Measurements from ENCODE around the gene SPATA22. TPM values are rescaled to one million over a fixed set of nuclear protein-coding genes. Genes with fewer than 3 reads are reported as not detected.

Gene SPATA22
- total RNA-seq, 2 donors from 2014 or later = not detected

- no peak for DNase-seq
- Mint-ChIP-seq H3K27ac (no peak overlapping the region), H3K9me3 (peaks cover 9% of the 10 kb centered on the region), H3K4me3 (no peak overlapping the region), H3K4me1 (no peaks in the 10 kb centered on the region), H3K36me3 (ENCODE audit: low read depth) (peaks cover 56% of the 10 kb centered on the region), H3K27me3 (ENCODE audit: insufficient read depth) (no peaks in the 10 kb centered on the region)
- Histone ChIP-seq H3K9me3 (ENCODE audit: control insufficient read depth, low read length) (no peaks in the 10 kb centered on the region), H3K4me1 (ENCODE audit: control insufficient read depth, insufficient read depth, low read length) (no peaks in the 10 kb centered on the region), H3K9ac (ENCODE audit: extremely low read depth, low read length, poor library complexity, severe bottlenecking) (no peak overlapping the region), H3K36me3 (ENCODE audit: control insufficient read depth, insufficient read depth, low read length) (peaks cover 28% of the 10 kb centered on the region), H3K27ac (ENCODE audit: low read depth, low read length) (no peak overlapping the region), H3K27me3 (ENCODE audit: control insufficient read depth, insufficient read depth, low read length, poor library complexity, severe bottlenecking) (no peaks in the 10 kb centered on the region), H3K4me3 (ENCODE audit: low read length) (no peak overlapping the region)
- TF ChIP-seq, protein P1, sequence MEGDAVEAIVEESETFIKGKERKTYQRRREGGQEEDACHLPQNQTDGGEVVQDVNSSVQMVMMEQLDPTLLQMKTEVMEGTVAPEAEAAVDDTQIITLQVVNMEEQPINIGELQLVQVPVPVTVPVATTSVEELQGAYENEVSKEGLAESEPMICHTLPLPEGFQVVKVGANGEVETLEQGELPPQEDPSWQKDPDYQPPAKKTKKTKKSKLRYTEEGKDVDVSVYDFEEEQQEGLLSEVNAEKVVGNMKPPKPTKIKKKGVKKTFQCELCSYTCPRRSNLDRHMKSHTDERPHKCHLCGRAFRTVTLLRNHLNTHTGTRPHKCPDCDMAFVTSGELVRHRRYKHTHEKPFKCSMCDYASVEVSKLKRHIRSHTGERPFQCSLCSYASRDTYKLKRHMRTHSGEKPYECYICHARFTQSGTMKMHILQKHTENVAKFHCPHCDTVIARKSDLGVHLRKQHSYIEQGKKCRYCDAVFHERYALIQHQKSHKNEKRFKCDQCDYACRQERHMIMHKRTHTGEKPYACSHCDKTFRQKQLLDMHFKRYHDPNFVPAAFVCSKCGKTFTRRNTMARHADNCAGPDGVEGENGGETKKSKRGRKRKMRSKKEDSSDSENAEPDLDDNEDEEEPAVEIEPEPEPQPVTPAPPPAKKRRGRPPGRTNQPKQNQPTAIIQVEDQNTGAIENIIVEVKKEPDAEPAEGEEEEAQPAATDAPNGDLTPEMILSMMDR (conservative IDR thresholded peaks at IDR 0.05) = no peak
- 62 to 75% methylated on average over 4 to 7 of the region's 7 CpGs for WGBS, 2 experiments (ENCODE audit: insufficient coverage in 1 of 2, insufficient read length in 1 of 2)
Observed at GRCh38 chr17:3510090-3510489, 38.5 kb upstream of the SPATA22 start.

GRCh38 chr17:3507869-3508268 is 36.2 kb upstream of the SPATA22 start:
- Mint-ChIP-seq H3K36me3 (ENCODE audit: low read depth) (peaks cover 37% of the 10 kb centered on the region), H3K4me1 (no peaks in the 10 kb centered on the region), H3K4me3 (no peak overlapping the region), H3K27me3 (ENCODE audit: insufficient read depth) (no peaks in the 10 kb centered on the region), H3K9me3 (peaks cover 9% of the 10 kb centered on the region), H3K27ac (no peak overlapping the region)
- TF ChIP-seq, protein P1 (conservative IDR thresholded peaks at IDR 0.05) = no peak
- H3K27me3 ChIP-seq (ENCODE audit: control insufficient read depth, insufficient read depth, low read length, poor library complexity, severe bottlenecking) = no peaks in the 10 kb centered on the region
- no peaks in the 10 kb centered on the region for H3K4me1 ChIP-seq (ENCODE audit: control insufficient read depth, insufficient read depth, low read length)
- 97 to 100% methylated on average over 3 of the region's 3 CpGs for WGBS, 2 experiments (ENCODE audit: insufficient coverage in 1 of 2, insufficient read length in 1 of 2)
- H3K36me3 ChIP-seq (ENCODE audit: control insufficient read depth, insufficient read depth, low read length) = peaks cover 13% of the 10 kb centered on the region
- no peak overlapping the region for H3K4me3 ChIP-seq (ENCODE audit: low read length)
- DNase-seq = no peak
- H3K9me3 ChIP-seq (ENCODE audit: control insufficient read depth, low read length) = no peaks in the 10 kb centered on the region
- no peak overlapping the region for H3K9ac ChIP-seq (ENCODE audit: extremely low read depth, low read length, poor library complexity, severe bottlenecking)
- no peak overlapping the region for H3K27ac ChIP-seq (ENCODE audit: low read depth, low read length)

DNA sequence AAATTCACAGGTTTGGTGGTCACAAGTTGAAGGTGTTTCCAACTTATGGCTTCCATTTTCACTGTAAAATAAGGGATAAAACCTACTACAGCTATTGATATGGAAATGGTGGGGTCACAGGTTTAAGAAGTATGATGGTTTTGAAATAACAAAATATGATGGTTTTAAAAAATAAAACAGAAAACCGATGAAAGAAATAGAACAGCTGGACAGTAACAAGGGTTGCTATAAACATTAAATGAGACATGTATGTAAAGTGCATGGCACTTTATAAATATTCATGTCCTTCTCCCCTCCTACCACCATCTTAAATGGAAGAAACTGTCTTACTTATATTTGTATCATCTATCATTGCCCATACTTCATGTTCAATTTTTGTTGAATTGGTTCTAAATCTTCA is 35.5 kb upstream of the SPATA22 start:
- Mint-ChIP-seq H3K27me3 (ENCODE audit: insufficient read depth) (no peaks in the 10 kb centered on the region), H3K36me3 (ENCODE audit: low read depth) (peaks cover 29% of the 10 kb centered on the region), H3K9me3 (peaks cover 9% of the 10 kb centered on the region), H3K4me1 (no peaks in the 10 kb centered on the region), H3K27ac (no peak overlapping the region), H3K4me3 (no peak overlapping the region)
- TF ChIP-seq, protein P1 (conservative IDR thresholded peaks at IDR 0.05) = no peak
- Histone ChIP-seq H3K4me1 (ENCODE audit: control insufficient read depth, insufficient read depth, low read length) (no peaks in the 10 kb centered on the region), H3K36me3 (ENCODE audit: control insufficient read depth, insufficient read depth, low read length) (peaks cover 13% of the 10 kb centered on the region), H3K27ac (ENCODE audit: low read depth, low read length) (no peak overlapping the region), H3K9ac (ENCODE audit: extremely low read depth, low read length, poor library complexity, severe bottlenecking) (no peak overlapping the region), H3K4me3 (ENCODE audit: low read length) (no peak overlapping the region), H3K9me3 (ENCODE audit: control insufficient read depth, low read length) (no peaks in the 10 kb centered on the region), H3K27me3 (ENCODE audit: control insufficient read depth, insufficient read depth, low read length, poor library complexity, severe bottlenecking) (no peaks in the 10 kb centered on the region)
- WGBS, 2 experiments (ENCODE audit: insufficient coverage in 1 of 2, insufficient read length in 1 of 2) = 79 to 83% methylated on average over 1 of the region's 1 CpG
- DNase-seq = no peak

Measured in endodermal cell (in vitro differentiated cells).